GM23338 (cell line): Measurements from ENCODE around the gene IFNL1. TPM values are rescaled to one million over a fixed set of nuclear protein-coding genes. Genes with fewer than 3 reads are reported as not detected.

Source experiments
- CREB1 ChIP-seq: fragments of 250-450 bp; sonication (Bioruptor Pico); IDR thresholded peaks from 2 replicates; pipeline ENCODE4 v1.5.0; 2020; ENCODE audit warnings: low read depth, mild to moderate bottlenecking, moderate library complexity
- NANOG ChIP-seq: IDR thresholded peaks from 2 replicates; pipeline ENCODE4 v1.6.1; 2016; ENCODE audit warnings: antibody characterized with exemption, borderline replicate concordance
- POLR2AphosphoS5 ChIP-seq: IDR thresholded peaks from 2 replicates; pipeline ENCODE4 v1.6.1; 2016; ENCODE audit warnings: antibody characterized with exemption, low read depth
- REST ChIP-seq: IDR thresholded peaks from one replicate; pipeline ENCODE4 v1.6.1; 2018; ENCODE audit warnings: antibody characterized with exemption; ENCODE audit not compliant: unreplicated experiment
- STAT1 ChIP-seq: IDR thresholded peaks from one replicate; pipeline ENCODE4 v1.6.1; 2016; ENCODE audit warnings: antibody characterized with exemption; ENCODE audit not compliant: unreplicated experiment
- ZNF331 ChIP-seq: fragments of 250-450 bp; sonication (Bioruptor Pico); IDR thresholded peaks from 2 replicates; pipeline ENCODE4 v1.5.0; 2020; ENCODE audit warnings: low read depth, mild to moderate bottlenecking, moderate library complexity
- ZNF462 ChIP-seq: fragments of 250-450 bp; sonication (Bioruptor Pico); IDR thresholded peaks from 2 replicates; pipeline ENCODE4 v1.5.0; 2020; ENCODE audit warnings: mild to moderate bottlenecking, moderate library complexity
- polyA plus RNA-seq: library from polyadenylated mRNA; unstranded; fragments of >200 nt; fragmentation: Nextera tagmentation; extraction: Ambion mirVana; gene quantifications from 2 replicates; pipeline ENCODE4 v1.2.1, GENCODE V29; 2016
- total RNA-seq: library from RNA; depleted of rRNA; stranded (reverse); fragments of >200 nt; shearing (Covaris generic); gene quantifications from 2 replicates; pipeline ENCODE4 v1.2.3, GENCODE V29; 2014

IFNL1 gene
- total and polyA plus RNA-seq, 2 experiments from 2014 or later, result not detected

GRCh38 chr19:39253374-39254149, 42.6 kb upstream of the IFNL1 start (continued):
- no peak for TF ChIP-seq ZNF462
- no peak for TF ChIP-seq NANOG
- TF ChIP-seq CREB1 (CRISPR knock-in tag), result no peak
- no peak for TF ChIP-seq ZNF331 (CRISPR knock-in tag)
- no peak for TF ChIP-seq POLR2AphosphoS5
- TF ChIP-seq STAT1, result no peak
- no peak for TF ChIP-seq REST
